Tibial artery (tissue), 4 donors: Measurements from ENCODE around the gene CHD9.

Experiments
- DNase-seq, 2 donors: peaks; one replicate each; pipeline ENCODE4 v3.0.0-alpha.2; 2019
- H3K27ac ChIP-seq, 2 donors: fragments of 200-600 bp; sonication (generic) in 1 of 2; 1 replicate in 1 of 2; 2 replicates in 1 of 2; pipeline ENCODE4 v1.5.1; 2018 to 2019; ENCODE audit warnings: mild to moderate bottlenecking in 1 of 2
- H3K27me3 ChIP-seq, 2 donors: fragments of 200-600 bp; sonication (generic) in 1 of 2; one replicate each; pipeline versions ENCODE4 v1.5.1 to v1.6.0; 2016 to 2019
- H3K36me3 ChIP-seq, 3 donors: fragments of 200-600 bp; sonication (generic) in 2 of 3; one replicate each; pipeline ENCODE4 v1.5.1; 2016 to 2019; ENCODE audit warnings: mild to moderate bottlenecking in 2 of 3
- H3K4me1 ChIP-seq, 4 donors: fragments of 200-600 bp; sonication (generic) in 2 of 4; 1 replicate in 3 of 4; 2 replicates in 1 of 4; pipeline ENCODE4 v1.5.1; 2016 to 2019
- H3K4me3 ChIP-seq, 2 donors: fragments of 200-600 bp; sonication (generic) in 1 of 2; 1 replicate in 1 of 2; 2 replicates in 1 of 2; pipeline ENCODE4 v1.5.1; 2018 to 2019; ENCODE audit warnings: mild to moderate bottlenecking in 2 of 2
- H3K9me3 ChIP-seq, 3 donors: fragments of 200-600 bp; sonication (generic) in 1 of 3; one replicate each; pipeline ENCODE4 v1.5.1; 2016 to 2019
- intact Hi-C: fragments of 100-400 bp; cut with DNase I; formaldehyde crosslinking; loops from one replicate; pipeline ENCODE4 v1.15.0; 2023; ENCODE audit warnings: low total_unique reads
- TF ChIP-seq, protein P1 (sequence below), 2 experiments: fragments of 200-600 bp in 1 of 2; fragments of 450-650 bp in 1 of 2; IDR thresholded peaks; one replicate each; pipeline ENCODE4 v1.5.1; 2017 to 2019; ENCODE audit warnings: antibody characterized with exemption in 2 of 2, mild to moderate bottlenecking in 1 of 2, moderate library complexity in 1 of 2

Gene CHD9, protein sequence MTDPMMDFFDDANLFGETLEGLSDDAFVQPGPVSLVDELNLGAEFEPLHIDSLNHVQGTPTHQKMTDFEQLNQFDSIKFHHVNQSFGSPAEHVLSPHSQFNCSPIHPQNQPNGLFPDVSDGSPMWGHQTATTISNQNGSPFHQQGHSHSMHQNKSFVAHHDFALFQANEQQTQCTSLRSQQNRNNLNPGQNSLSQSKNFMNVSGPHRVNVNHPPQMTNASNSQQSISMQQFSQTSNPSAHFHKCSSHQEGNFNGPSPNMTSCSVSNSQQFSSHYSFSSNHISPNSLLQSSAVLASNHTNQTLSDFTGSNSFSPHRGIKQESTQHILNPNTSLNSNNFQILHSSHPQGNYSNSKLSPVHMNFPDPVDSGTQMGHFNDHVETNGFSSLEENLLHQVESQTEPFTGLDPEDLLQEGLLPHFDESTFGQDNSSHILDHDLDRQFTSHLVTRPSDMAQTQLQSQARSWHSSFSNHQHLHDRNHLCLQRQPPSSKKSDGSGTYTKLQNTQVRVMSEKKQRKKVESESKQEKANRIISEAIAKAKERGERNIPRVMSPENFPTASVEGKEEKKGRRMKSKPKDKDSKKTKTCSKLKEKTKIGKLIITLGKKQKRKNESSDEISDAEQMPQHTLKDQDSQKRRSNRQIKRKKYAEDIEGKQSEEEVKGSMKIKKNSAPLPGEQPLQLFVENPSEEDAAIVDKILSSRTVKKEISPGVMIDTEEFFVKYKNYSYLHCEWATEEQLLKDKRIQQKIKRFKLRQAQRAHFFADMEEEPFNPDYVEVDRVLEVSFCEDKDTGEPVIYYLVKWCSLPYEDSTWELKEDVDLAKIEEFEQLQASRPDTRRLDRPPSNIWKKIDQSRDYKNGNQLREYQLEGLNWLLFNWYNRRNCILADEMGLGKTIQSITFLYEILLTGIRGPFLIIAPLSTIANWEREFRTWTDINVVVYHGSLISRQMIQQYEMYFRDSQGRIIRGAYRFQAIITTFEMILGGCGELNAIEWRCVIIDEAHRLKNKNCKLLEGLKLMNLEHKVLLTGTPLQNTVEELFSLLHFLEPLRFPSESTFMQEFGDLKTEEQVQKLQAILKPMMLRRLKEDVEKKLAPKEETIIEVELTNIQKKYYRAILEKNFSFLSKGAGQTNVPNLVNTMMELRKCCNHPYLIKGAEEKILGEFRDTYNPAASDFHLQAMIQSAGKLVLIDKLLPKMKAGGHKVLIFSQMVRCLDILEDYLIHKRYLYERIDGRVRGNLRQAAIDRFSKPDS (N-terminal part only)

DNA sequence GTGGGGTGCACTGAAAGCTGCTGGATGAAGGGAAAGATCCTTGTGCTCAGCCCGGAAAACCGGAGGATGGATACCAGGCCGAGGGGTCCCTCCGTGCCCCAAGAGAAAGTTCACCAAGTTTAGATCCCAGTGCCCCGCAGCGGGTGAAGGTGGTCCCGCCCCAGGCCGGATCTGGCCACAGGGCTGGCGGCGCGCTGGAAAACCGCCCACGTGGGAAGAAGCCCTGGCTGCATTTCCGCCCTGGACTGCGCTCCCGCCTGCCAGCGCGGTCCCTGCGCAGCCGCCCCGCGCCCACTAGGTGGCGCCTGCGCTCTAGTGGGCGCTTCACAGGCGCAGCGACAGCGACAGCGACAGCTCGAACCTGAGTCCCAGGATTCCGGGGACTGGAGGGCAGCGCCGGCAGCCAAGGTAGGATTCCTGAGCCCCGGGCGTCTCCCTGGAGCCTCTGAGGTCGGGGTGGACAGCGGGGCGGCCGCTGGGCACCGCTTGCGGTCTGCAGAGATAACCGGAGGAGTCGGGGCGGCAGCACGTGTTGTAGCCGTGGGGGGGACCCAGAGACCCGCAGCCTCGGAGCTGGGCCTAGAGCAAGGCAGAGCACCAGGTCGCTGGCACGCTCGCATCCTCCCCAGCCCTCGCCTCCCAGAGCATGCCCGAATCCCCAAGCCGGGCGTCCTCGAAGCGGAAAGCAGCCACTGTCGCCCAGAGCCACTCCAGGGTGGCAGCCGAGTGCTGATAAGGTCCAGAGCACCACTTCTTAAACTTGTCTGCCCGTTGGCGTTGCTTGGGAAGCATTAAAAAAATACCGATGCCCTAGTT, at the start of gene CHD9:
Gene CHD9, plus strand, starts transcription at position 322 of the 816 bp plus-strand sequence. CDS start 101,099 bp downstream, outside the sequence.
- Histone ChIP-seq H3K27me3 (no peaks in the 10 kb centered on the region), H3K36me3 (no peaks in the 10 kb centered on the region), H3K9me3 (no peaks in the 10 kb centered on the region), H3K27ac (peak within 1 kb of the TSS; percentile 76 to 88), H3K4me1 (peaks cover 0 to 36% (median 12%) of the 10 kb centered on the region in 4 donors), H3K4me3 (peak within 1 kb of the TSS; percentile 59 to 68)
- intact Hi-C loops: loop anchor here (2.0 to 10.0 kb wide), 3 partner anchors 76 to 150 kb away; no protein-coding TSS in a partner anchor
- peak; percentile 80 to 90 for DNase-seq
- TF ChIP-seq, protein P1, sequence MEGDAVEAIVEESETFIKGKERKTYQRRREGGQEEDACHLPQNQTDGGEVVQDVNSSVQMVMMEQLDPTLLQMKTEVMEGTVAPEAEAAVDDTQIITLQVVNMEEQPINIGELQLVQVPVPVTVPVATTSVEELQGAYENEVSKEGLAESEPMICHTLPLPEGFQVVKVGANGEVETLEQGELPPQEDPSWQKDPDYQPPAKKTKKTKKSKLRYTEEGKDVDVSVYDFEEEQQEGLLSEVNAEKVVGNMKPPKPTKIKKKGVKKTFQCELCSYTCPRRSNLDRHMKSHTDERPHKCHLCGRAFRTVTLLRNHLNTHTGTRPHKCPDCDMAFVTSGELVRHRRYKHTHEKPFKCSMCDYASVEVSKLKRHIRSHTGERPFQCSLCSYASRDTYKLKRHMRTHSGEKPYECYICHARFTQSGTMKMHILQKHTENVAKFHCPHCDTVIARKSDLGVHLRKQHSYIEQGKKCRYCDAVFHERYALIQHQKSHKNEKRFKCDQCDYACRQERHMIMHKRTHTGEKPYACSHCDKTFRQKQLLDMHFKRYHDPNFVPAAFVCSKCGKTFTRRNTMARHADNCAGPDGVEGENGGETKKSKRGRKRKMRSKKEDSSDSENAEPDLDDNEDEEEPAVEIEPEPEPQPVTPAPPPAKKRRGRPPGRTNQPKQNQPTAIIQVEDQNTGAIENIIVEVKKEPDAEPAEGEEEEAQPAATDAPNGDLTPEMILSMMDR (IDR thresholded peaks at IDR 0.05): peak; percentile 99 to 100

DNA sequence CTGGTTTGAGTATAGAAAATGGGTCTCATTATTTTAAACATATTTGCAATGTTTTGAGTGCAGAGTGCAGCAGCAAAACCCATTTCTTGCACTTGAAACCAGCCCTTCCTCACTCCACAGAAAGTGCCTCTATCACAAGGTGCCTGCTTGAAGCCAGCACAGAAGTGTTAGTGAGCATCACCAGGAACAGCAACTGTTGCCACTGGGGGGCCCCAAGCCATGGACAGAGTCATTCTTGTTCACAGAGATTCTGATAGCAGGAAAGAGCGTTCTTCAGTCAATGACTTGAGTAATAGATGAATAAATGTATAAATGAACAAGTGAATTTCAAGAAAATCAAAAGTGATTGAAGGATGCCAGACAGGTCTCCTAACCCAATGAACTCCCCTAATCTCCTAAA, 47.7 kb upstream of the CHD9 start:
- Histone ChIP-seq H3K27me3 (no peaks in the 10 kb centered on the region), H3K36me3 (no peaks in the 10 kb centered on the region), H3K4me1 (no peaks in the 10 kb centered on the region), H3K4me3 (no peak overlapping the region), H3K9me3 (no peaks in the 10 kb centered on the region), H3K27ac (no peak overlapping the region)
- intact Hi-C loops: no loop called here
- TF ChIP-seq, protein P1 (IDR thresholded peaks at IDR 0.05): no peak
- no peak for DNase-seq

- Histone ChIP-seq H3K4me1 (no peaks in the 10 kb centered on the region), H3K36me3 (no peaks in the 10 kb centered on the region), H3K9me3 (no peaks in the 10 kb centered on the region), H3K4me3 (no peak overlapping the region), H3K27me3 (no peaks in the 10 kb centered on the region), H3K27ac (no peak overlapping the region)
- DNase-seq: no peak
- TF ChIP-seq, protein P1 (IDR thresholded peaks at IDR 0.05): no peak
- intact Hi-C loops: no loop called here
These were observed 40.5 kb upstream of the CHD9 start for GRCh38 chr16:53014287-53014686.

DNA sequence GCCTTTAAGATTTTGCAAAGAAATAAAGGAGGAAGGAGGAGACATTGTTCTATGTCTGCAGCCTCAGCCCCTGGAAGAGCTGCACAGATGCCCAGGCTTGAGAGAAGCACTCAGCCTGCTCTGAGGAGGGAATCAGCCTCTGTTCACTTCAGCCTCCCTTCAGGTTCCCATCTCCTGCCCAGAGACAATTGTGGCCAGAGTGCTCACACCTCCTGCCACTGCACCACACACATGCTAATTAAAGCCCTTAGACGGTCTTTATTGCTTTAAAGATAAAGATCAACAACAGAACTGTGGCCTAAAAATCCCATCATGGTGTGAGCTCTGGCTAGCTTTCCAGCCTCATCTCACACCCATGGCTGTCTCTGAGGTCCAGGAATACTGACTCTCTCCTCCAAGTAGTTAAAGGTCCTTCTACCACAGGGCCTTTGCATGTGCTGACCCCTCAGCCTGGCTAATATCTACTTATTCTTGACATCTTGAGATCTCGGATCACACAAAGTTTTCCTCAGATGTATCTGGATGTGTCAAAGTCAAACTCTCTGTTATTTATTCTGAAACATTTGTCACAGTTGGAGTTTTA, 35.9 kb upstream of the CHD9 start:
- TF ChIP-seq, protein P1 (IDR thresholded peaks at IDR 0.05): no peak
- Histone ChIP-seq H3K36me3 (no peaks in the 10 kb centered on the region), H3K4me3 (no peak overlapping the region), H3K27me3 (no peaks in the 10 kb centered on the region), H3K4me1 (no peaks in the 10 kb centered on the region), H3K27ac (no peak overlapping the region), H3K9me3 (no peaks in the 10 kb centered on the region)
- no peak for DNase-seq
- intact Hi-C loops: no loop called here
